ENCODE data around the gene FASLG.

GRCh38 chr1:172638885-172639831 is 19.7 kb upstream of the FASLG start:
- no peak for TF ChIP-seq POLR2AphosphoS5 (IDR thresholded peaks at IDR 0.05; ENCODE audit: low read depth, low read length)
- TF ChIP-seq POLR2A (IDR thresholded peaks at IDR 0.05; ENCODE audit: low read depth, low read length): no peak
- no peak for TF ChIP-seq SPI1 (IDR thresholded peaks at IDR 0.05; ENCODE audit: low read depth, low read length)
- no peak for TF ChIP-seq TAF1 (IDR thresholded peaks at IDR 0.05; ENCODE audit: low read depth, low read length)
